GM23338 (cell line): ENCODE data around the gene CARMIL1. TPM values are rescaled to one million over a fixed set of nuclear protein-coding genes. Genes with fewer than 3 reads are reported as not detected.

ENCODE experiments used
- ATAC-seq: fragments of 200-7000 bp; cut with Tn5 transposase; 3 replicates; pipeline ENCODE4 v1.9.1; 2020
- DNase-seq: peaks from one replicate; pipeline ENCODE4 v3.0.0-alpha.2; 2015; ENCODE audit warnings: low spot score
- H2AFZ ChIP-seq: fragments of 200-600 bp; sonication (generic); 2 replicates; pipeline ENCODE4 v1.8.0; 2016; ENCODE audit warnings: antibody characterized with exemption, mild to moderate bottlenecking, moderate library complexity
- H3F3A ChIP-seq: fragments of 200-600 bp; sonication (generic); replicated peaks from 2 replicates; pipeline ENCODE4 v1.8.0; 2017; ENCODE audit warnings: antibody characterized with exemption, mixed run types, low read depth
- H3K27ac ChIP-seq: fragments of 200-600 bp; sonication (generic); 2 replicates; pipeline ENCODE4 v1.6.1; 2016; ENCODE audit warnings: low read depth
- H3K27me3 ChIP-seq: fragments of 200-600 bp; sonication (generic); 2 replicates; pipeline ENCODE4 v1.8.0; 2016; ENCODE audit warnings: mild to moderate bottlenecking, mixed run types, moderate library complexity; ENCODE audit not compliant: insufficient read depth
- H3K36me3 ChIP-seq: fragments of 200-600 bp; sonication (generic); 2 replicates; pipeline ENCODE4 v1.8.0; 2016; ENCODE audit warnings: mild to moderate bottlenecking; ENCODE audit not compliant: insufficient read depth
- H3K4me1 ChIP-seq: fragments of 200-600 bp; sonication (generic); 2 replicates; pipeline ENCODE4 v1.8.0; 2016; ENCODE audit warnings: mild to moderate bottlenecking, moderate library complexity; ENCODE audit not compliant: insufficient read depth
- H3K4me2 ChIP-seq: fragments of 200-600 bp; sonication (generic); 2 replicates; pipeline ENCODE4 v1.7.1; 2017; ENCODE audit warnings: mixed run types
- H3K4me3 ChIP-seq: fragments of 200-600 bp; sonication (generic); 2 replicates; pipeline ENCODE4 v1.6.1; 2016; ENCODE audit warnings: mixed run types
- H3K79me2 ChIP-seq: fragments of 200-600 bp; sonication (generic); replicated peaks from 2 replicates; pipeline ENCODE4 v1.8.0; 2017; ENCODE audit warnings: mild to moderate bottlenecking; ENCODE audit not compliant: insufficient read depth
- H3K9me2 ChIP-seq: fragments of 200-600 bp; sonication (generic); 2 replicates; pipeline ENCODE4 v1.8.0; 2017; ENCODE audit not compliant: insufficient read depth
- H4K20me1 ChIP-seq: fragments of 200-600 bp; sonication (generic); replicated peaks from 2 replicates; pipeline ENCODE4 v1.8.0; 2017; ENCODE audit warnings: mild to moderate bottlenecking; ENCODE audit not compliant: insufficient read depth
- H3K27ac Mint-ChIP-seq: 2 replicates; pipeline ENCODE4 v1.8.0; 2020; ENCODE audit warnings: inconsistent platforms, mild to moderate bottlenecking, moderate library complexity, mixed read lengths
- H3K27me3 Mint-ChIP-seq: 3 replicates; pipeline ENCODE4 v1.8.0; 2022; ENCODE audit warnings: low read depth, mild to moderate bottlenecking, moderate library complexity, mixed read lengths, inconsistent platforms; ENCODE audit not compliant: insufficient read depth, poor library complexity
- H3K36me3 Mint-ChIP-seq: 3 replicates; pipeline ENCODE4 v1.8.0; 2021; ENCODE audit warnings: low read depth, mild to moderate bottlenecking, inconsistent platforms, moderate library complexity, mixed read lengths
- H3K4me1 Mint-ChIP-seq: 3 replicates; pipeline ENCODE4 v1.8.0; 2020; ENCODE audit warnings: mild to moderate bottlenecking, inconsistent platforms, mixed read lengths
- H3K4me3 Mint-ChIP-seq: 3 replicates; pipeline ENCODE4 v1.8.0; 2021; ENCODE audit warnings: moderate library complexity, mild to moderate bottlenecking, inconsistent platforms, mixed read lengths
- H3K9me3 Mint-ChIP-seq: 3 replicates; pipeline ENCODE4 v1.8.0; 2020; ENCODE audit warnings: moderate library complexity, mild to moderate bottlenecking, inconsistent platforms, mixed read lengths
- EZH2 ChIP-seq: fragments of 200-600 bp; sonication (generic); IDR thresholded peaks from one replicate; pipeline ENCODE4 v1.8.0; 2017; ENCODE audit warnings: antibody characterized with exemption, mild to moderate bottlenecking, low read depth; ENCODE audit not compliant: unreplicated experiment
- NANOG ChIP-seq: IDR thresholded peaks from 2 replicates; pipeline ENCODE4 v1.6.1; 2016; ENCODE audit warnings: antibody characterized with exemption, borderline replicate concordance
- STAT1 ChIP-seq: IDR thresholded peaks from one replicate; pipeline ENCODE4 v1.6.1; 2016; ENCODE audit warnings: antibody characterized with exemption; ENCODE audit not compliant: unreplicated experiment
- ZNF114 ChIP-seq: fragments of 250-450 bp; sonication (Bioruptor Pico); IDR thresholded peaks from 2 replicates; pipeline ENCODE4 v1.5.0; 2020; ENCODE audit warnings: mild to moderate bottlenecking, moderate library complexity
- polyA plus RNA-seq: library from polyadenylated mRNA; unstranded; fragments of >200 nt; fragmentation: Nextera tagmentation; extraction: Ambion mirVana; gene quantifications from 2 replicates; pipeline ENCODE4 v1.2.1, GENCODE V29; 2016
- total RNA-seq: library from RNA; depleted of rRNA; stranded (reverse); fragments of >200 nt; shearing (Covaris generic); gene quantifications from 2 replicates; pipeline ENCODE4 v1.2.3, GENCODE V29; 2014
- TF ChIP-seq, protein P1 (sequence below): IDR thresholded peaks from one replicate; pipeline ENCODE4 v1.6.1; 2018; ENCODE audit warnings: antibody characterized with exemption; ENCODE audit not compliant: unreplicated experiment
- TF ChIP-seq, protein P2 (sequence below): fragments of 250-450 bp; sonication (Bioruptor Pico); IDR thresholded peaks from 2 replicates; pipeline ENCODE4 v1.5.0; 2020; ENCODE audit warnings: mild to moderate bottlenecking, moderate library complexity

CARMIL1 gene
- total and polyA plus RNA-seq, 2 experiments from 2014 or later, result 43.2 to 66.9 TPM

DNA sequence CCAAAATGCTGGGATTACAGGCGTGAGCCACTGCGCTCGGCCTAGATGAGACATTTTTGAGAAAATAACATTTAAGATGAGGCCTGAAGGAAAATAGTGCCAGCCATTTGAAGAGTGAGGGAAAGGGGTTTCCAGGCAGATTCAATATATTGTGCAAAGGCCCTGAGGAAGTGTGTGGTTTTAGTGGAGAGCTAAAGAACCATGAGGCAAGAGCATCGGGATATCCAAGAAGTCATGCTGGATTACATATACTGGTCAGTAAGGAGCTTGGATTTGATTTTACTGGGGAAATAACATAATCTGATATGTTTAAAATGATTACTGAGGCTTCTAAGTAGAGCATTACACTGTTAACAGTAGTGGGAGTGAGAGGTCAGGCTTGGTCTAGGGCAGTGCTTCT lies 47.0 kb downstream of the CARMIL1 start (continued):
- TF ChIP-seq, protein P1, sequence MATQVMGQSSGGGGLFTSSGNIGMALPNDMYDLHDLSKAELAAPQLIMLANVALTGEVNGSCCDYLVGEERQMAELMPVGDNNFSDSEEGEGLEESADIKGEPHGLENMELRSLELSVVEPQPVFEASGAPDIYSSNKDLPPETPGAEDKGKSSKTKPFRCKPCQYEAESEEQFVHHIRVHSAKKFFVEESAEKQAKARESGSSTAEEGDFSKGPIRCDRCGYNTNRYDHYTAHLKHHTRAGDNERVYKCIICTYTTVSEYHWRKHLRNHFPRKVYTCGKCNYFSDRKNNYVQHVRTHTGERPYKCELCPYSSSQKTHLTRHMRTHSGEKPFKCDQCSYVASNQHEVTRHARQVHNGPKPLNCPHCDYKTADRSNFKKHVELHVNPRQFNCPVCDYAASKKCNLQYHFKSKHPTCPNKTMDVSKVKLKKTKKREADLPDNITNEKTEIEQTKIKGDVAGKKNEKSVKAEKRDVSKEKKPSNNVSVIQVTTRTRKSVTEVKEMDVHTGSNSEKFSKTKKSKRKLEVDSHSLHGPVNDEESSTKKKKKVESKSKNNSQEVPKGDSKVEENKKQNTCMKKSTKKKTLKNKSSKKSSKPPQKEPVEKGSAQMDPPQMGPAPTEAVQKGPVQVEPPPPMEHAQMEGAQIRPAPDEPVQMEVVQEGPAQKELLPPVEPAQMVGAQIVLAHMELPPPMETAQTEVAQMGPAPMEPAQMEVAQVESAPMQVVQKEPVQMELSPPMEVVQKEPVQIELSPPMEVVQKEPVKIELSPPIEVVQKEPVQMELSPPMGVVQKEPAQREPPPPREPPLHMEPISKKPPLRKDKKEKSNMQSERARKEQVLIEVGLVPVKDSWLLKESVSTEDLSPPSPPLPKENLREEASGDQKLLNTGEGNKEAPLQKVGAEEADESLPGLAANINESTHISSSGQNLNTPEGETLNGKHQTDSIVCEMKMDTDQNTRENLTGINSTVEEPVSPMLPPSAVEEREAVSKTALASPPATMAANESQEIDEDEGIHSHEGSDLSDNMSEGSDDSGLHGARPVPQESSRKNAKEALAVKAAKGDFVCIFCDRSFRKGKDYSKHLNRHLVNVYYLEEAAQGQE, result no peak
- no peak for TF ChIP-seq ZNF114 (CRISPR knock-in tag)

DNA sequence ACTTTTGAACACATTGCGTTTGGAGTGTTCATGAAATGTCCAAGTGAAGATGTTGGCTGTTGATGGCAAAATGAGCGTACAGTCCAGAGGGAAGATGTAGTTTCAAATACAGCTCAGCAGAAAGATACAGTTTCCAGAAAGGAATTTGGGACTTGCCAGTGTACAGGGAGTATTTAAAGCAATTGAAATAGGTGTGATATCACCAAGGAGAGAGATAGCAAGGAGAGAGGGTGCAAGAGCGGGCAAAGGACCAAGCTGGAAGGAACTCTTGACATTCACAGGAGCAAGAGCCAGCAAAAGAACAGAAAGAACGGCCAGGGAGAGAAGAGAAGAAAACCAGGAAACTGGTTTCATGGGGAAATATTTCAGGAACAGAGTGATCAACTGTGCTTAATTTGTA lies 47.8 kb downstream of the CARMIL1 start:
- no peaks in the 10 kb centered on the region for H3K9me3 Mint-ChIP-seq
- no peaks in the 10 kb centered on the region for H3K36me3 ChIP-seq
- peaks cover 100% of the 10 kb centered on the region for H3K79me2 ChIP-seq
- peaks cover 6% of the 10 kb centered on the region for H3K27me3 Mint-ChIP-seq
- H3K4me2 ChIP-seq, result no peak overlapping the region
- H3K36me3 Mint-ChIP-seq, result no peaks in the 10 kb centered on the region
- H4K20me1 ChIP-seq, result 0 out of 2 replicates have a peak, but pooled peaks cover 12% of the 10 kb centered on the region
- H2AFZ ChIP-seq, result no peak overlapping the region
- H3K27me3 ChIP-seq, result no peaks in the 10 kb centered on the region
- H3K4me3 ChIP-seq, result no peak overlapping the region
- peaks cover 19% of the 10 kb centered on the region for H3K4me1 Mint-ChIP-seq
- H3K27ac ChIP-seq, result no peak overlapping the region
- TF ChIP-seq, protein P1, result no peak
- no peak for TF ChIP-seq ZNF114 (CRISPR knock-in tag)
- TF ChIP-seq STAT1, result no peak
- TF ChIP-seq NANOG, result no peak
- TF ChIP-seq, protein P2, sequence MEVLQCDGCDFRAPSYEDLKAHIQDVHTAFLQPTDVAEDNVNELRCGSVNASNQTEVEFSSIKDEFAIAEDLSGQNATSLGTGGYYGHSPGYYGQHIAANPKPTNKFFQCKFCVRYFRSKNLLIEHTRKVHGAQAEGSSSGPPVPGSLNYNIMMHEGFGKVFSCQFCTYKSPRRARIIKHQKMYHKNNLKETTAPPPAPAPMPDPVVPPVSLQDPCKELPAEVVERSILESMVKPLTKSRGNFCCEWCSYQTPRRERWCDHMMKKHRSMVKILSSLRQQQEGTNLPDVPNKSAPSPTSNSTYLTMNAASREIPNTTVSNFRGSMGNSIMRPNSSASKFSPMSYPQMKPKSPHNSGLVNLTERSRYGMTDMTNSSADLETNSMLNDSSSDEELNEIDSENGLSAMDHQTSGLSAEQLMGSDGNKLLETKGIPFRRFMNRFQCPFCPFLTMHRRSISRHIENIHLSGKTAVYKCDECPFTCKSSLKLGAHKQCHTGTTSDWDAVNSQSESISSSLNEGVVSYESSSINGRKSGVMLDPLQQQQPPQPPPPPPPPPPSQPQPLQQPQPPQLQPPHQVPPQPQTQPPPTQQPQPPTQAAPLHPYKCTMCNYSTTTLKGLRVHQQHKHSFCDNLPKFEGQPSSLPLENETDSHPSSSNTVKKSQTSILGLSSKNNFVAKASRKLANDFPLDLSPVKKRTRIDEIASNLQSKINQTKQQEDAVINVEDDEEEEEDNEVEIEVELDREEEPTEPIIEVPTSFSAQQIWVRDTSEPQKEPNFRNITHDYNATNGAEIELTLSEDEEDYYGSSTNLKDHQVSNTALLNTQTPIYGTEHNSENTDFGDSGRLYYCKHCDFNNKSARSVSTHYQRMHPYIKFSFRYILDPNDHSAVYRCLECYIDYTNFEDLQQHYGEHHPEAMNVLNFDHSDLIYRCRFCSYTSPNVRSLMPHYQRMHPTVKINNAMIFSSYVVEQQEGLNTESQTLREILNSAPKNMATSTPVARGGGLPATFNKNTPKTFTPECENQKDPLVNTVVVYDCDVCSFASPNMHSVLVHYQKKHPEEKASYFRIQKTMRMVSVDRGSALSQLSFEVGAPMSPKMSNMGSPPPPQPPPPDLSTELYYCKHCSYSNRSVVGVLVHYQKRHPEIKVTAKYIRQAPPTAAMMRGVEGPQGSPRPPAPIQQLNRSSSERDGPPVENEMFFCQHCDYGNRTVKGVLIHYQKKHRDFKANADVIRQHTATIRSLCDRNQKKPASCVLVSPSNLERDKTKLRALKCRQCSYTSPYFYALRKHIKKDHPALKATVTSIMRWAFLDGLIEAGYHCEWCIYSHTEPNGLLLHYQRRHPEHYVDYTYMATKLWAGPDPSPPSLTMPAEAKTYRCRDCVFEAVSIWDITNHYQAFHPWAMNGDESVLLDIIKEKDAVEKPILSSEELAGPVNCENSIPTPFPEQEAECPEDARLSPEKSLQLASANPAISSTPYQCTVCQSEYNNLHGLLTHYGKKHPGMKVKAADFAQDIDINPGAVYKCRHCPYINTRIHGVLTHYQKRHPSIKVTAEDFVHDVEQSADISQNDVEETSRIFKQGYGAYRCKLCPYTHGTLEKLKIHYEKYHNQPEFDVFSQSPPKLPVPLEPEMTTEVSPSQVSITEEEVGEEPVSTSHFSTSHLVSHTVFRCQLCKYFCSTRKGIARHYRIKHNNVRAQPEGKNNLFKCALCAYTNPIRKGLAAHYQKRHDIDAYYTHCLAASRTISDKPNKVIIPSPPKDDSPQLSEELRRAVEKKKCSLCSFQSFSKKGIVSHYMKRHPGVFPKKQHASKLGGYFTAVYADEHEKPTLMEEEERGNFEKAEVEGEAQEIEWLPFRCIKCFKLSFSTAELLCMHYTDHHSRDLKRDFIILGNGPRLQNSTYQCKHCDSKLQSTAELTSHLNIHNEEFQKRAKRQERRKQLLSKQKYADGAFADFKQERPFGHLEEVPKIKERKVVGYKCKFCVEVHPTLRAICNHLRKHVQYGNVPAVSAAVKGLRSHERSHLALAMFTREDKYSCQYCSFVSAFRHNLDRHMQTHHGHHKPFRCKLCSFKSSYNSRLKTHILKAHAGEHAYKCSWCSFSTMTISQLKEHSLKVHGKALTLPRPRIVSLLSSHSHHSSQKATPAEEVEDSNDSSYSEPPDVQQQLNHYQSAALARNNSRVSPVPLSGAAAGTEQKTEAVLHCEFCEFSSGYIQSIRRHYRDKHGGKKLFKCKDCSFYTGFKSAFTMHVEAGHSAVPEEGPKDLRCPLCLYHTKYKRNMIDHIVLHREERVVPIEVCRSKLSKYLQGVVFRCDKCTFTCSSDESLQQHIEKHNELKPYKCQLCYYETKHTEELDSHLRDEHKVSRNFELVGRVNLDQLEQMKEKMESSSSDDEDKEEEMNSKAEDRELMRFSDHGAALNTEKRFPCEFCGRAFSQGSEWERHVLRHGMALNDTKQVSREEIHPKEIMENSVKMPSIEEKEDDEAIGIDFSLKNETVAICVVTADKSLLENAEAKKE (CRISPR knock-in tag), result no peak
- no peak for TF ChIP-seq EZH2
- no peak for DNase-seq
- ATAC-seq, result no peak
- H3K9me2 ChIP-seq, result no peaks in the 10 kb centered on the region
- no peaks in the 10 kb centered on the region for H3F3A ChIP-seq
- no peak overlapping the region for H3K27ac Mint-ChIP-seq
- peaks cover 71% of the 10 kb centered on the region for H3K4me1 ChIP-seq
- no peak overlapping the region for H3K4me3 Mint-ChIP-seq
